Measurements from ENCODE around the gene USP4.

DNA sequence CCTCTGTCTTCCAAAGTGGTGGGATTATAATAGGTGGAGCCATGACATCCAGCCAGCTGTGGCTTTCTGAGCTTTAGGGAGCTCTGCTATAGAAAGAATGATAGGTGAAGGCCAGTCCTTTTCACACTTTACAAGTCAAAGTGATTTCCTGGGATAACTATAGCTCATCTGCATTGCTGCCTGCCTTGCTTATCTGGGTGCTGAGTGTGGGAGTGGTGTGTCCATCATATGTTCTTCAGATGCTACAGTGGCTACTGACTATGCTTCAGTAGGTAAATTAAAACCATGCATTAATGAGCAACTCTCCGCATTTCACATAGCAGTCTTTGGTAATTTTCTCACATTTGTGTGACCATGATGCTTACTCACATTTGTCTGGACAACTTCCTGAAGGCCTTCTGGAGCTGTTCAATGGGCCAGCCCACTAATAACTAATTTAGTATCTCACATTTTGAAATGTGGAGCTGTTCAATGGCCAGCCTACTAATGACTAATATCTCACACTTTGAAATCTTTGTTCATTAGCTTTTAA lies 48.5 kb upstream of the USP4 start:
- TF ChIP-seq, protein P1, sequence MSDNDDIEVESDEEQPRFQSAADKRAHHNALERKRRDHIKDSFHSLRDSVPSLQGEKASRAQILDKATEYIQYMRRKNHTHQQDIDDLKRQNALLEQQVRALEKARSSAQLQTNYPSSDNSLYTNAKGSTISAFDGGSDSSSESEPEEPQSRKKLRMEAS (IDR thresholded peaks at IDR 0.05) = no peak
- TF ChIP-seq, protein P2, sequence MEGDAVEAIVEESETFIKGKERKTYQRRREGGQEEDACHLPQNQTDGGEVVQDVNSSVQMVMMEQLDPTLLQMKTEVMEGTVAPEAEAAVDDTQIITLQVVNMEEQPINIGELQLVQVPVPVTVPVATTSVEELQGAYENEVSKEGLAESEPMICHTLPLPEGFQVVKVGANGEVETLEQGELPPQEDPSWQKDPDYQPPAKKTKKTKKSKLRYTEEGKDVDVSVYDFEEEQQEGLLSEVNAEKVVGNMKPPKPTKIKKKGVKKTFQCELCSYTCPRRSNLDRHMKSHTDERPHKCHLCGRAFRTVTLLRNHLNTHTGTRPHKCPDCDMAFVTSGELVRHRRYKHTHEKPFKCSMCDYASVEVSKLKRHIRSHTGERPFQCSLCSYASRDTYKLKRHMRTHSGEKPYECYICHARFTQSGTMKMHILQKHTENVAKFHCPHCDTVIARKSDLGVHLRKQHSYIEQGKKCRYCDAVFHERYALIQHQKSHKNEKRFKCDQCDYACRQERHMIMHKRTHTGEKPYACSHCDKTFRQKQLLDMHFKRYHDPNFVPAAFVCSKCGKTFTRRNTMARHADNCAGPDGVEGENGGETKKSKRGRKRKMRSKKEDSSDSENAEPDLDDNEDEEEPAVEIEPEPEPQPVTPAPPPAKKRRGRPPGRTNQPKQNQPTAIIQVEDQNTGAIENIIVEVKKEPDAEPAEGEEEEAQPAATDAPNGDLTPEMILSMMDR (IDR thresholded peaks at IDR 0.05; ENCODE audit: low read depth, low read length, missing input control) = no peak
- TF ChIP-seq TAF1 (conservative IDR thresholded peaks at IDR 0.05) (no peak), GABPA (IDR thresholded peaks at IDR 0.05 in 1 of 2, conservative IDR thresholded peaks at IDR 0.05 in 1 of 2) (no peak), YY1 (IDR thresholded peaks at IDR 0.05) (no peak), SP1 (IDR thresholded peaks at IDR 0.05) (no peak), EGR1 (IDR thresholded peaks at IDR 0.05; ENCODE audit: low read depth in 2 of 2) (no peak), RAD21 (IDR thresholded peaks at IDR 0.05) (no peak), FOXA1 (IDR thresholded peaks at IDR 0.05) (no peak), RXRA (IDR thresholded peaks at IDR 0.05) (no peak)
- TF ChIP-seq, protein P3, sequence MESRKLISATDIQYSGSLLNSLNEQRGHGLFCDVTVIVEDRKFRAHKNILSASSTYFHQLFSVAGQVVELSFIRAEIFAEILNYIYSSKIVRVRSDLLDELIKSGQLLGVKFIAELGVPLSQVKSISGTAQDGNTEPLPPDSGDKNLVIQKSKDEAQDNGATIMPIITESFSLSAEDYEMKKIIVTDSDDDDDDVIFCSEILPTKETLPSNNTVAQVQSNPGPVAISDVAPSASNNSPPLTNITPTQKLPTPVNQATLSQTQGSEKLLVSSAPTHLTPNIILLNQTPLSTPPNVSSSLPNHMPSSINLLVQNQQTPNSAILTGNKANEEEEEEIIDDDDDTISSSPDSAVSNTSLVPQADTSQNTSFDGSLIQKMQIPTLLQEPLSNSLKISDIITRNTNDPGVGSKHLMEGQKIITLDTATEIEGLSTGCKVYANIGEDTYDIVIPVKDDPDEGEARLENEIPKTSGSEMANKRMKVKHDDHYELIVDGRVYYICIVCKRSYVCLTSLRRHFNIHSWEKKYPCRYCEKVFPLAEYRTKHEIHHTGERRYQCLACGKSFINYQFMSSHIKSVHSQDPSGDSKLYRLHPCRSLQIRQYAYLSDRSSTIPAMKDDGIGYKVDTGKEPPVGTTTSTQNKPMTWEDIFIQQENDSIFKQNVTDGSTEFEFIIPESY (IDR thresholded peaks at IDR 0.05) = no peak
- TF ChIP-seq, protein P4, sequence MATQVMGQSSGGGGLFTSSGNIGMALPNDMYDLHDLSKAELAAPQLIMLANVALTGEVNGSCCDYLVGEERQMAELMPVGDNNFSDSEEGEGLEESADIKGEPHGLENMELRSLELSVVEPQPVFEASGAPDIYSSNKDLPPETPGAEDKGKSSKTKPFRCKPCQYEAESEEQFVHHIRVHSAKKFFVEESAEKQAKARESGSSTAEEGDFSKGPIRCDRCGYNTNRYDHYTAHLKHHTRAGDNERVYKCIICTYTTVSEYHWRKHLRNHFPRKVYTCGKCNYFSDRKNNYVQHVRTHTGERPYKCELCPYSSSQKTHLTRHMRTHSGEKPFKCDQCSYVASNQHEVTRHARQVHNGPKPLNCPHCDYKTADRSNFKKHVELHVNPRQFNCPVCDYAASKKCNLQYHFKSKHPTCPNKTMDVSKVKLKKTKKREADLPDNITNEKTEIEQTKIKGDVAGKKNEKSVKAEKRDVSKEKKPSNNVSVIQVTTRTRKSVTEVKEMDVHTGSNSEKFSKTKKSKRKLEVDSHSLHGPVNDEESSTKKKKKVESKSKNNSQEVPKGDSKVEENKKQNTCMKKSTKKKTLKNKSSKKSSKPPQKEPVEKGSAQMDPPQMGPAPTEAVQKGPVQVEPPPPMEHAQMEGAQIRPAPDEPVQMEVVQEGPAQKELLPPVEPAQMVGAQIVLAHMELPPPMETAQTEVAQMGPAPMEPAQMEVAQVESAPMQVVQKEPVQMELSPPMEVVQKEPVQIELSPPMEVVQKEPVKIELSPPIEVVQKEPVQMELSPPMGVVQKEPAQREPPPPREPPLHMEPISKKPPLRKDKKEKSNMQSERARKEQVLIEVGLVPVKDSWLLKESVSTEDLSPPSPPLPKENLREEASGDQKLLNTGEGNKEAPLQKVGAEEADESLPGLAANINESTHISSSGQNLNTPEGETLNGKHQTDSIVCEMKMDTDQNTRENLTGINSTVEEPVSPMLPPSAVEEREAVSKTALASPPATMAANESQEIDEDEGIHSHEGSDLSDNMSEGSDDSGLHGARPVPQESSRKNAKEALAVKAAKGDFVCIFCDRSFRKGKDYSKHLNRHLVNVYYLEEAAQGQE (IDR thresholded peaks at IDR 0.05) = no peak
- TF ChIP-seq, protein P5, sequence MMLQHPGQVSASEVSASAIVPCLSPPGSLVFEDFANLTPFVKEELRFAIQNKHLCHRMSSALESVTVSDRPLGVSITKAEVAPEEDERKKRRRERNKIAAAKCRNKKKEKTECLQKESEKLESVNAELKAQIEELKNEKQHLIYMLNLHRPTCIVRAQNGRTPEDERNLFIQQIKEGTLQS (IDR thresholded peaks at IDR 0.05) = no peak

Measured in liver (tissue), 3 donors.